H1 (cell line): Measurements from ENCODE around the gene OSBPL9. TPM values are rescaled to one million over a fixed set of nuclear protein-coding genes. Genes with fewer than 3 reads are reported as not detected.

Experiments
- CTCF ChIA-PET: fragments of 300-600 bp; sonication (Branson Sonifier 250); formaldehyde crosslinking; loops from one replicate; lab custom pipeline; 2021; ENCODE audit not compliant: partially characterized antibody; lab: Charles Lee
- POLR2A ChIA-PET: fragments of 300-600 bp; sonication (Branson Sonifier 250); formaldehyde crosslinking; loops from one replicate; lab custom pipeline; 2021; ENCODE audit warnings: inconsistent platforms; ENCODE audit not compliant: partially characterized antibody; lab: Charles Lee
- DNase-seq, 2 experiments: peaks; one replicate each; pipeline versions ENCODE4 v3.0.0 to v3.0.0-alpha.2; 2010 to 2022; ENCODE audit warnings: low spot score in 2 of 2, low read depth in 1 of 2, mixed read lengths in 1 of 2
- FAIRE-seq: peaks from 2 replicates; lab custom pipeline; 2011; peaks lifted over from hg19 to GRCh38; lab: Jason Lieb, UNC
- H2AFZ ChIP-seq: 2 replicates; pipeline ENCODE4 v1.8.1; 2012; ENCODE audit warnings: low read length, inconsistent platforms
- H2AK5ac ChIP-seq: 2 replicates; pipeline ENCODE4 v1.6.1; 2013; ENCODE audit warnings: low read depth, low read length
- H2BK120ac ChIP-seq: replicated peaks from 2 replicates; pipeline ENCODE3; 2013; ENCODE audit warnings: low read depth, low read length, inconsistent platforms
- H2BK12ac ChIP-seq: 2 replicates; pipeline ENCODE4 v1.6.1; 2013; ENCODE audit warnings: low read depth, low read length
- H2BK15ac ChIP-seq: 2 replicates; pipeline ENCODE4 v1.6.1; 2013; ENCODE audit warnings: low read length
- H2BK20ac ChIP-seq: 2 replicates; pipeline ENCODE4 v1.6.1; 2013; ENCODE audit warnings: low read length
- H2BK5ac ChIP-seq: 2 replicates; pipeline ENCODE4 v1.6.1; 2013; ENCODE audit warnings: low read depth, low read length
- H3K14ac ChIP-seq: 2 replicates; pipeline ENCODE4 v1.6.1; 2013; ENCODE audit warnings: inconsistent platforms; ENCODE audit not compliant: insufficient read length
- H3K18ac ChIP-seq: 2 replicates; pipeline ENCODE4 v1.6.1; 2013; ENCODE audit warnings: low read length; ENCODE audit errors: extremely low read depth
- H3K23ac ChIP-seq: 2 replicates; pipeline ENCODE4 v1.6.1; 2013; ENCODE audit warnings: inconsistent platforms; ENCODE audit not compliant: insufficient read length
- H3K23me2 ChIP-seq: 2 replicates; pipeline ENCODE4 v1.6.1; 2013; ENCODE audit warnings: low read depth, low read length
- H3K27ac ChIP-seq: 2 replicates; pipeline ENCODE4 v1.6.1; 2011; ENCODE audit warnings: low read depth, low read length, inconsistent platforms
- H3K27me3 ChIP-seq, 4 experiments: replicated peaks in 1 of 4; 1 replicate in 1 of 4; 2 replicates in 3 of 4; pipeline versions ENCODE4 v1.6.1 to v1.8.1; 2011 to 2013; ENCODE audit warnings: low read length in 3 of 4, mild to moderate bottlenecking in 3 of 4, inconsistent platforms in 2 of 4, mixed read lengths in 2 of 4, moderate library complexity in 1 of 4; ENCODE audit not compliant: control insufficient read depth in 3 of 4, insufficient read depth in 3 of 4; ENCODE audit errors: extremely low read depth in 1 of 4
- H3K36me3 ChIP-seq, 4 experiments: 2 replicates each; pipeline versions ENCODE4 v1.6.1 to v1.8.1; 2011 to 2013; ENCODE audit warnings: mild to moderate bottlenecking in 4 of 4, low read length in 3 of 4, moderate library complexity in 2 of 4, control low read depth in 1 of 4, inconsistent platforms in 1 of 4; ENCODE audit not compliant: insufficient read depth in 4 of 4, control insufficient read depth in 2 of 4
- H3K4ac ChIP-seq: replicated peaks from 2 replicates; pipeline ENCODE3; 2013; ENCODE audit warnings: low read length, low read depth, mixed read lengths, inconsistent platforms; ENCODE audit not compliant: insufficient read length
- H3K4me1 ChIP-seq, 4 experiments: replicated peaks in 1 of 4; 1 replicate in 1 of 4; 2 replicates in 3 of 4; pipeline versions ENCODE4 v1.6.1 to v1.8.1; 2011 to 2013; ENCODE audit warnings: low read length in 3 of 4, inconsistent platforms in 2 of 4, mixed read lengths in 1 of 4; ENCODE audit not compliant: insufficient read depth in 4 of 4, control insufficient read depth in 3 of 4
- H3K4me2 ChIP-seq, 2 experiments: 2 replicates each; pipeline versions ENCODE4 v1.6.1 to v1.8.1; 2011 to 2013; ENCODE audit warnings: low read depth in 2 of 2, low read length in 2 of 2, control low read depth in 1 of 2, inconsistent platforms in 1 of 2, mild to moderate bottlenecking in 1 of 2; ENCODE audit not compliant: insufficient read depth in 1 of 2
- H3K4me3 ChIP-seq, 4 experiments: fragments of 200-600, 300-600 bp in 1 of 4; sonication (generic), shearing (Covaris generic), sonication (Bioruptor Twin) in 1 of 4; 2 replicates each; pipeline versions ENCODE4 v1.5.1 to v1.8.1; 2011 to 2016; ENCODE audit warnings: low read length in 4 of 4, low read depth in 3 of 4, control low read depth in 2 of 4, inconsistent platforms in 2 of 4, mild to moderate bottlenecking in 2 of 4, mixed read lengths in 1 of 4, moderate library complexity in 1 of 4; ENCODE audit not compliant: insufficient read depth in 2 of 4; ENCODE audit errors: extremely low read depth in 1 of 4
- H3K56ac ChIP-seq: replicated peaks from 2 replicates; pipeline ENCODE3; 2013; ENCODE audit warnings: low read depth, mild to moderate bottlenecking, mixed read lengths, low read length, inconsistent platforms; ENCODE audit not compliant: insufficient read length
- H3K79me1 ChIP-seq: 2 replicates; pipeline ENCODE4 v1.6.1; 2013; ENCODE audit warnings: low read depth, low read length, control low read depth
- H3K79me2 ChIP-seq, 2 experiments: 2 replicates each; pipeline versions ENCODE4 v1.6.1 to v1.8.1; 2012 to 2013; ENCODE audit warnings: low read length in 2 of 2, mild to moderate bottlenecking in 2 of 2, inconsistent platforms in 1 of 2; ENCODE audit not compliant: insufficient read depth in 2 of 2, control insufficient read depth in 1 of 2
- H3K9ac ChIP-seq, 4 experiments: replicated peaks in 1 of 4; 1 replicate in 1 of 4; 2 replicates in 3 of 4; pipeline versions ENCODE4 v1.6.1 to v1.8.1; 2011 to 2013; ENCODE audit warnings: low read depth in 3 of 4, low read length in 3 of 4, control low read depth in 2 of 4, mild to moderate bottlenecking in 2 of 4, moderate library complexity in 2 of 4, inconsistent platforms in 1 of 4; ENCODE audit errors: extremely low read depth in 1 of 4
- H3K9me3 ChIP-seq, 2 experiments: 2 replicates each; pipeline versions ENCODE4 v1.6.1 to v1.8.1; 2012 to 2013; ENCODE audit warnings: mild to moderate bottlenecking in 2 of 2, moderate library complexity in 2 of 2, control low read depth in 1 of 2, inconsistent platforms in 1 of 2, low read depth in 1 of 2, low read length in 1 of 2, mixed read lengths in 1 of 2; ENCODE audit not compliant: insufficient read depth in 2 of 2
- H4K20me1 ChIP-seq, 2 experiments: replicated peaks in 1 of 2; 2 replicates each; pipeline versions ENCODE3 to v1.8.1; 2011 to 2013; ENCODE audit warnings: inconsistent platforms in 2 of 2, low read length in 2 of 2, mild to moderate bottlenecking in 1 of 2; ENCODE audit not compliant: insufficient read depth in 2 of 2, control insufficient read depth in 1 of 2
- H4K5ac ChIP-seq: 2 replicates; pipeline ENCODE4 v1.6.1; 2013; ENCODE audit warnings: low read length, low read depth, mixed read lengths, inconsistent platforms; ENCODE audit not compliant: insufficient read length
- H4K8ac ChIP-seq: 2 replicates; pipeline ENCODE4 v1.8.0; 2013; ENCODE audit warnings: mild to moderate bottlenecking, moderate library complexity, low read length, inconsistent platforms; ENCODE audit not compliant: insufficient read depth; ENCODE audit errors: extremely low read depth
- H4K91ac ChIP-seq: replicated peaks from 2 replicates; pipeline ENCODE3; 2013; ENCODE audit warnings: low read length, mixed read lengths, inconsistent platforms; ENCODE audit not compliant: insufficient read length
- BCL11A ChIP-seq, 2 experiments: IDR thresholded peaks; one replicate each; pipeline ENCODE4 v1.6.1; 2011; ENCODE audit warnings: low read depth in 2 of 2, low read length in 2 of 2, mild to moderate bottlenecking in 2 of 2
- WGBS, 2 experiments: shearing (Covaris generic) in 1 of 2; methylation state at CpG; one replicate each; pipeline versions ENCODE4 v1.1.6 to v1.1.7; 2013 to 2015; ENCODE audit warnings: low lambda C conversion rate in 2 of 2, mixed read lengths in 2 of 2, inconsistent platforms in 1 of 2, low coverage in 1 of 2, missing lambda C conversion rate in 1 of 2; ENCODE audit not compliant: insufficient replicate concordance in 2 of 2, insufficient coverage in 1 of 2, insufficient read length in 1 of 2; ENCODE audit errors: extremely low coverage in 1 of 2, missing lambda C conversion rate in 1 of 2; 5-methylcytosine and 5-hydroxymethylcytosine counted together
- polyA plus RNA-seq, 7 experiments: library from polyadenylated mRNA; depleted of rRNA in 3 of 7; stranded (reverse) in 5 of 7; unstranded in 2 of 7; fragments of >200 nt in 5 of 7; fragments of 200-250 nt in 2 of 7; gene quantifications; 1 replicate in 5 of 7; 2 replicates in 1 of 7; 4 replicates in 1 of 7; pipeline versions ENCODE4 v1.2.1 to v1.2.3, GENCODE V29; 2011 to 2013; ENCODE audit warnings: missing spikeins in 2 of 7, mixed read lengths in 2 of 7
- total RNA-seq: library from RNA; stranded (reverse); fragmentation: NEBNext Ultra II Directional; extraction: Animal tissue kit (Norgen Biotek cat#: 25700); gene quantifications from 2 replicates; pipeline ENCODE4 v1.2.1, GENCODE V29; 2021

OSBPL9 gene
- total and polyA plus RNA-seq, 2 of the 8 experiments (the other 6 are each of a cell fraction or from before 2014, with no cell fraction given), result 58.2 to 71.6 TPM

- H4K91ac ChIP-seq, result no peak overlapping the region
- ChIA-PET POLR2A (no interaction called here), CTCF (interaction anchor here (1.1 kb wide), 1 partner anchor 14 kb away, joined by 4 read pairs; no protein-coding TSS in a partner anchor)
- H4K5ac ChIP-seq, result no peak overlapping the region
- no peak overlapping the region for H3K9ac ChIP-seq
- H3K79me2 ChIP-seq, result no peaks in the 10 kb centered on the region
- no peak for DNase-seq
- H3K18ac ChIP-seq, result no peak overlapping the region
- H3K14ac ChIP-seq, result no peak overlapping the region
- H2BK120ac ChIP-seq, result no peak overlapping the region
- no peak overlapping the region for H3K56ac ChIP-seq
- no peaks in the 10 kb centered on the region for H3K9me3 ChIP-seq
- H3K79me1 ChIP-seq, result peaks cover 2% of the 10 kb centered on the region; the same call in 1 of the 2 replicates
- no peak overlapping the region for H2AFZ ChIP-seq
- H2BK5ac ChIP-seq, result no peak overlapping the region
- H4K8ac ChIP-seq, result no peak overlapping the region
- FAIRE-seq, result no peak
- no peaks in the 10 kb centered on the region for H3K36me3 ChIP-seq
- H3K27me3 ChIP-seq, result no peaks in the 10 kb centered on the region
- no peak overlapping the region for H3K4me2 ChIP-seq
- H3K4me1 ChIP-seq, result no peaks in the 10 kb centered on the region
- no peak overlapping the region for H2BK20ac ChIP-seq
- H2AK5ac ChIP-seq, result no peak overlapping the region
- no peak overlapping the region for H3K4me3 ChIP-seq
- H3K4ac ChIP-seq, result no peak overlapping the region
- no peaks in the 10 kb centered on the region for H3K23me2 ChIP-seq
- no peak overlapping the region for H3K27ac ChIP-seq
- H4K20me1 ChIP-seq, result no peaks in the 10 kb centered on the region
- no peak overlapping the region for H3K23ac ChIP-seq
- H2BK15ac ChIP-seq, result no peak overlapping the region
- WGBS, 2 experiments, result 98% methylated on average over 2 of the region's 2 CpGs; no CpG with 5 or more reads in 1 of the 2 experiments
- H2BK12ac ChIP-seq, result no peak overlapping the region
- no peak for TF ChIP-seq BCL11A (IDR thresholded peaks at IDR 0.05; ENCODE audit: low read depth in 2 of 2, low read length in 2 of 2)
Measured at GRCh38 chr1:51709951-51710350, 93.1 kb downstream of the OSBPL9 start.
